OCI-LY1 (cell line): ENCODE data around the gene VBP1.

Source experiments
- CTCF ChIP-seq: fragments of 200-600 bp; sonication (generic), shearing (Covaris generic); IDR thresholded peaks from 2 replicates; pipeline ENCODE4 v1.5.1; 2017; ENCODE audit warnings: mild to moderate bottlenecking, antibody characterized with exemption, low read length, moderate library complexity, mixed read lengths
- EZH2 ChIP-seq: fragments of 200-600 bp; sonication (generic), shearing (Covaris generic); IDR thresholded peaks from 2 replicates; pipeline ENCODE4 v1.8.0; 2017; ENCODE audit warnings: borderline replicate concordance, mixed run types, mild to moderate bottlenecking, antibody characterized with exemption, low read length, moderate library complexity, mixed read lengths

DNA sequence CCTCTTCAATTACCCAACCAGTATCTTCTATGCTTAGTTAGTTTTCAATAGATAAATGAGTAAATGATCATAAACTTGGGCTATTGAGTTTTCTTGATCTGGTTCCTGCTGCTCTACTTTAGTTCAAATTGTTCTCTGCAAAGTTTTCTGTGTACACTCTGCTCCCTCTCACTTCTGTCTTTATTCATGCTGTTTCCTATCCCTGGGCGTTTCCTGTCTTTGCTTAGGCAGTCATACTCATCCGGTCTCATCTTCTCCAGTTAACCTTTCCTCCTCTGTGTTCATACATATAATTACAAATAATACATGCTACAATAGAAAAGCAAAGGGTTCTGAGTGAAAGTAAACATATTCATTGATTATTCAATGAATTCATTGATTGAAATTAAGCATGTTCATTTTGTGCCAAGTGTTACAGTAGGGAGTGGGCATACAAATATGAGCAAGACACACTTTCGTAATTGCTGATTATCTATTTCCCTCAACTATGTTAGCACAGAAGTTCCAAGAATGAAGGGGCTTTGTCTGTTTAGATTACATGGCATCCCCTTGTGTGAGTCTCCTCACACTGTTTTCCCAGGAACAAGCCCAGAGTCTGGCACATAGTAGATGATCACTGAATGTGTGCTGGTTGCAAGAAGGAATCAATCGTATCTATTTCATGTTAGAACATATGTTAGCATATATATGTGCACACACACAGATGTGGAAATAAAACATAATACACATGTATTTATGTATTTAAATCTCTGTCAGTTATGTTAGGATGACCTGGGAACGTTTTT lies 46.9 kb downstream of the VBP1 start:
- TF ChIP-seq CTCF: no peak
- TF ChIP-seq EZH2: no peak
